Fibroblast of pulmonary artery (primary cell): ENCODE data around the gene DHRS7B.
"Not testable (repeated sequence)": the region's sequence is repeated elsewhere in the genome, so short reads cannot be mapped to it uniquely, and the experiment has no call there.

Experiments used
- DNase-seq: peaks from one replicate; pipeline ENCODE4 v3.0.0-alpha.2; 2010; ENCODE audit warnings: low read depth
- H3K4me3 ChIP-seq: replicated peaks from 2 replicates; pipeline ENCODE4 v1.5.1; 2011; ENCODE audit warnings: low read depth, mild to moderate bottlenecking, control low read depth, low read length, moderate library complexity
- TF ChIP-seq, protein P1 (sequence below): IDR thresholded peaks from 2 replicates; pipeline ENCODE4 v1.5.1; 2011; ENCODE audit warnings: mild to moderate bottlenecking, control low read depth, low read length, inconsistent platforms; ENCODE audit errors: missing control alignments

DHRS7B gene

DNA sequence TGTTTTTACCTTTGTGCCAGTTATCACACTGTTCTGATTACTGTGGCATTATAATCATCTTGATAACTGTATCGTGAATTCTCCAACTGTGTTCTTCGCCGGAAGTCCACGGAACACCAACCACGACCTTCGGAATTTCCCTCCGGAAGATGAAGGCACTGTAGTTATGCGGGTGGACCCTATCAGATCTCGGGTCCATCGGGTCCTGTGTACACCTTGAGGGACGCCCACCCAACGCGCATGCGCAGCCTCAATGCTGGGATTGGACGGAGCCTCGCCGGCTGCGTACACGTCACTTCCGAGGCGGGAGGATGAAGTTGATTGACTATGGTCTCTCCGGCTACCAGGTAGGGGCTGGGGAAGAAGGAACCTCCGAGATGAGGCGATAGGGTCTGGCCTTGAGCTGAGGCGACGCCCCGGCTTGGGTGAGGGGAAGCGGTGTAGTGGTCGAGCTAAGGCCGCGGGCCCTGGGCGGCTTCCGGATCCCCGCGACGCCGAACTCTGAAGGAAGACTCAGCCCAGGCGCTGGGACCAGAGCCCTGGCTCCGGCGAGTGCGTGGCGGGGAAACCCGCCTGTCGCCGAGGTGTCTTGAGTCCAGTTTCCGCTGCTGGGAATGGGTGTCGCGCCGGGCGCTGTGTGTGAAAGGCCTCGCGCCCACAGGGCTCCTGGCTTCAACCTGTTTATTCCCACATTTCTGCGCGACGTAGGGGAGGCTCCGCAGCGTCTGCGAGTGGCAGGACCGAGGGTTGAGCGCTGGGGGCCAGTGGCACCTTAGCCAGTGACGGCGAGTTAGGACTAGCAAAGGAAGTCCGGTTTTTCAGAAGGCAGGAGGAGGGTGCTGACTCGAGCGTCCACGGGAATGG lies at the start of gene DHRS7B:
Gene DHRS7B (plus strand): TSS at position 320 of the 864 bp plus-strand sequence. CDS start 8 bp downstream, at position 328.
- TF ChIP-seq, protein P1, sequence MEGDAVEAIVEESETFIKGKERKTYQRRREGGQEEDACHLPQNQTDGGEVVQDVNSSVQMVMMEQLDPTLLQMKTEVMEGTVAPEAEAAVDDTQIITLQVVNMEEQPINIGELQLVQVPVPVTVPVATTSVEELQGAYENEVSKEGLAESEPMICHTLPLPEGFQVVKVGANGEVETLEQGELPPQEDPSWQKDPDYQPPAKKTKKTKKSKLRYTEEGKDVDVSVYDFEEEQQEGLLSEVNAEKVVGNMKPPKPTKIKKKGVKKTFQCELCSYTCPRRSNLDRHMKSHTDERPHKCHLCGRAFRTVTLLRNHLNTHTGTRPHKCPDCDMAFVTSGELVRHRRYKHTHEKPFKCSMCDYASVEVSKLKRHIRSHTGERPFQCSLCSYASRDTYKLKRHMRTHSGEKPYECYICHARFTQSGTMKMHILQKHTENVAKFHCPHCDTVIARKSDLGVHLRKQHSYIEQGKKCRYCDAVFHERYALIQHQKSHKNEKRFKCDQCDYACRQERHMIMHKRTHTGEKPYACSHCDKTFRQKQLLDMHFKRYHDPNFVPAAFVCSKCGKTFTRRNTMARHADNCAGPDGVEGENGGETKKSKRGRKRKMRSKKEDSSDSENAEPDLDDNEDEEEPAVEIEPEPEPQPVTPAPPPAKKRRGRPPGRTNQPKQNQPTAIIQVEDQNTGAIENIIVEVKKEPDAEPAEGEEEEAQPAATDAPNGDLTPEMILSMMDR = no peak
- DNase-seq = peak; percentile 91
- H3K4me3 ChIP-seq = peak within 1 kb of the TSS; percentile 96

- H3K4me3 ChIP-seq = no peak overlapping the region
- DNase-seq = no peak
- TF ChIP-seq, protein P1 = no peak
These were observed 49.5 kb upstream of the DHRS7B start for GRCh38 chr17:21077281-21077680.

GRCh38 chr17:21078016-21078780 lies 48.6 kb upstream of the DHRS7B start:
- TF ChIP-seq, protein P1 = no peak
- no peak for DNase-seq
- no peak overlapping the region for H3K4me3 ChIP-seq

DNA sequence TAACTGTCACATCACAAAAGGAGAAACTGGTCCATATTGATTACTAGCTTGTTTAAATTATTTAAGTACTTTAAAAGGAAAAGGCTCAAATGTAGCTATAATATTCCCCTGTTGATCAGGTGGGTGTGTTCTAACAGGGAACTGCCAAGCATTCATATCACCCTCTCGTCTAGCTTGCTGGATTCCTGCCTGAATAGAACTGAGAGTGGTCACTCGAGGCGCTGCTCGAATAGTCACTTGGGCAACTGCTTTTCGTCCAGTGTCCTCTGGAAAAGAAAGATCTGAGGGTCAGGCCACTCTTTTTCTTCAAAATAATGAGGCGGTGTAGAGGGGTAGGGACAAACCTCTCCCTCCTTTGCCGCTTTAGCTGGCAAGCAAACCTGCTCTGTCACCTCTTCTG lies 47.6 kb upstream of the DHRS7B start:
- DNase-seq = no peak
- TF ChIP-seq, protein P1 = no peak
- no peak overlapping the region for H3K4me3 ChIP-seq

- DNase-seq = no peak
- no peak overlapping the region for H3K4me3 ChIP-seq
- TF ChIP-seq, protein P1 = no peak
These were observed 44.7 kb upstream of the DHRS7B start for GRCh38 chr17:21082001-21082436.

DNA sequence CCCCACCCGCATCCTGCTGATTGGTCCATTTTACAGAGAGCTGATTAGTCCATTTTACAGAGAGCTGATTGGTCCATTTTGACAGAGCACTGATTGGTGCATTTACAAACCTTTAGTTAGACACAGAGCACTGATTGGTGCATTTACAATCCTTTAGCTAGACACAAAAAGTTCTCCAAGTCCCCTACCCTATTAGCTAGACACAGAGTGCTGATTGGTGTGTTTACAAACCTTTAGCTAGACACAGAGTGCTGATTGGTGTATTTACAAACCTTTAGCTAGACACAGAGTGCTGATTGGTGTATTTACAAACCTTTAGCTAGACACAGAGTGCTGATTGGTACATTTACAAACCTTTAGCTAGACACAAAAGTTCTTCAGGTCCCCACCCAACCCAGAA lies 41.5 kb upstream of the DHRS7B start:
- H3K4me3 ChIP-seq, DNase-seq: not testable (repeated sequence)

- DNase-seq = no peak
- TF ChIP-seq, protein P1 = no peak
- no peak overlapping the region for H3K4me3 ChIP-seq
These were observed 41.1 kb upstream of the DHRS7B start for GRCh38 chr17:21085707-21086106.
